K562 (cell line): Measurements from ENCODE around the gene CSF1. TPM values are rescaled to one million over a fixed set of nuclear protein-coding genes. Genes with fewer than 3 reads are reported as not detected.

Experiments
- ATAC-seq: fragments of 200-7000 bp; cut with Tn5 transposase; 3 replicates; pipeline ENCODE4 v1.9.1; 2020; ENCODE audit warnings: moderate library complexity
- BruUV-seq: library from RNA; stranded (reverse); fragments of 400-500 nt; replicated peaks from 2 replicates; lab custom pipeline; 2021; lab: Mats Ljungman, UMichigan
- CTCF ChIA-PET: fragments of 300-600 bp; formaldehyde crosslinking; extraction: SDS; loops from one replicate; lab custom pipeline; 2021; ENCODE audit warnings: low intra/inter-chr PET ratio; lab: Yijun Ruan, JAX
- POLR2A ChIA-PET: fragments of 300-600, 350-650 bp; sonication (Branson Sonifier 250); formaldehyde crosslinking; extraction: SDS; loops from one replicate; lab custom pipeline; 2021; ENCODE audit warnings: antibody characterized with exemption, inconsistent platforms; lab: Yijun Ruan, JAX
- DNase-seq, 4 experiments: peaks; one replicate each; pipeline versions ENCODE4 v3.0.0 to v3.0.0-alpha.2; 2011 to 2018; ENCODE audit warnings: low spot score in 3 of 4, mixed read lengths in 3 of 4; ENCODE audit errors: extremely low read depth in 1 of 4
- FAIRE-seq: peaks from 2 replicates; lab custom pipeline; 2011; peaks lifted over from hg19 to GRCh38; lab: Jason Lieb, UNC
- H2AFZ ChIP-seq: 2 replicates; pipeline ENCODE4 v1.6.0; 2011; ENCODE audit warnings: low read depth, low read length, control low read depth, inconsistent platforms
- H3K27ac ChIP-seq: fragments of 200-600 bp; 3 replicates; pipeline ENCODE4 v1.8.0; 2011; ENCODE audit warnings: low read depth, mild to moderate bottlenecking, control low read depth, inconsistent platforms, low read length, moderate library complexity, mixed read lengths; ENCODE audit errors: extremely low read depth
- H3K27me3 ChIP-seq, 2 experiments: fragments of 300-600 bp in 1 of 2; 2 replicates in 1 of 2; 3 replicates in 1 of 2; pipeline versions ENCODE4 v1.6.0 to v1.8.0; 2011; ENCODE audit warnings: inconsistent platforms in 2 of 2, low read length in 2 of 2, mild to moderate bottlenecking in 1 of 2, mixed read lengths in 1 of 2, moderate library complexity in 1 of 2; ENCODE audit not compliant: control insufficient read depth in 2 of 2, insufficient read depth in 2 of 2
- H3K36me3 ChIP-seq: fragments of 300-600 bp; 3 replicates; pipeline ENCODE4 v1.8.0; 2011; ENCODE audit warnings: mild to moderate bottlenecking, low read length, inconsistent platforms; ENCODE audit not compliant: control insufficient read depth, insufficient read depth
- H3K4me1 ChIP-seq, 2 experiments: fragments of 200-600 bp in 1 of 2; replicated peaks in 1 of 2; 2 replicates in 1 of 2; 3 replicates in 1 of 2; pipeline versions ENCODE4 v1.5.1 to v1.8.0; 2011; ENCODE audit warnings: inconsistent platforms in 2 of 2, low read length in 2 of 2, mild to moderate bottlenecking in 1 of 2, mixed read lengths in 1 of 2, moderate library complexity in 1 of 2; ENCODE audit not compliant: control insufficient read depth in 2 of 2, insufficient read depth in 2 of 2
- H3K4me2 ChIP-seq: 2 replicates; pipeline ENCODE4 v1.6.1; 2011; ENCODE audit warnings: low read length, control low read depth, inconsistent platforms, mixed read lengths; ENCODE audit not compliant: insufficient read depth
- H3K4me3 ChIP-seq: fragments of 200-600 bp; sonication (generic), shearing (Covaris generic); 2 replicates; pipeline ENCODE4 v1.5.1; 2016; ENCODE audit warnings: control low read depth, inconsistent platforms
- H3K79me2 ChIP-seq: fragments of 200-600 bp; 3 replicates; pipeline ENCODE4 v1.8.0; 2011; ENCODE audit warnings: low read length, inconsistent platforms; ENCODE audit not compliant: control insufficient read depth, insufficient read depth
- H3K9ac ChIP-seq, 2 experiments: 2 replicates each; pipeline versions ENCODE4 v1.6.0 to v1.6.1; 2011; ENCODE audit warnings: low read depth in 2 of 2, low read length in 2 of 2, control low read depth in 1 of 2, inconsistent platforms in 1 of 2, mild to moderate bottlenecking in 1 of 2, mixed read lengths in 1 of 2; ENCODE audit not compliant: insufficient read depth in 1 of 2
- H3K9me1 ChIP-seq: one replicate; pipeline ENCODE4 v1.6.0; 2011; ENCODE audit warnings: inconsistent platforms, mild to moderate bottlenecking, low read length, moderate library complexity; ENCODE audit not compliant: control insufficient read depth, insufficient read depth
- H3K9me3 ChIP-seq: replicated peaks from 2 replicates; pipeline ENCODE4 v1.5.1; 2011; ENCODE audit warnings: low read depth, low read length, inconsistent platforms; ENCODE audit not compliant: control insufficient read depth, insufficient read depth
- H4K20me1 ChIP-seq: replicated peaks from 2 replicates; pipeline ENCODE4 v1.6.1; 2011; ENCODE audit warnings: low read length, inconsistent platforms, mixed read lengths; ENCODE audit not compliant: control insufficient read depth, insufficient read depth
- FOXK2 ChIP-seq, 2 experiments: fragments of 450-650 bp; IDR thresholded peaks in 1 of 2; conservative IDR thresholded peaks in 1 of 2; 2 replicates each; pipeline ENCODE4 v1.6.1; 2016; ENCODE audit warnings: low read depth in 2 of 2, mild to moderate bottlenecking in 1 of 2
- FOXO4 ChIP-seq: fragments of 450-650 bp; formaldehyde crosslinking; IDR thresholded peaks from 2 replicates; pipeline ENCODE4 v1.4.0; 2020; ENCODE audit warnings: mild to moderate bottlenecking, moderate library complexity
- KDM1A ChIP-seq, 2 experiments: fragments of 450-650 bp; IDR thresholded peaks; 2 replicates each; pipeline ENCODE4 v1.6.1; 2016; ENCODE audit warnings: mild to moderate bottlenecking in 2 of 2
- LARP7 ChIP-seq: fragments of 450-650 bp; IDR thresholded peaks from 2 replicates; pipeline ENCODE4 v1.6.1; 2016
- MBD2 ChIP-seq: sonication (generic); IDR thresholded peaks from 2 replicates; pipeline ENCODE4 v1.6.1; 2016; ENCODE audit warnings: low read depth, borderline replicate concordance
- NUFIP1 ChIP-seq: fragments of 450-650 bp; IDR thresholded peaks from 2 replicates; pipeline ENCODE4 v1.6.1; 2018; ENCODE audit not compliant: partially characterized antibody
- PTTG1 ChIP-seq: fragments of 450-650 bp; IDR thresholded peaks from 2 replicates; pipeline ENCODE4 v1.6.1; 2016; ENCODE audit warnings: low read depth, mild to moderate bottlenecking, missing genetic modification characterization, missing compliant biosample characterization
- RHOXF2B ChIP-seq: fragments of 250-450 bp; sonication (Bioruptor Pico); conservative IDR thresholded peaks from 2 replicates; pipeline ENCODE4 v1.5.1; 2021
- TARDBP ChIP-seq: fragments of 450-650 bp; IDR thresholded peaks from 2 replicates; pipeline ENCODE4 v1.6.1; 2016
- ZNF561 ChIP-seq: fragments of 450-650 bp; formaldehyde crosslinking; conservative IDR thresholded peaks from 2 replicates; pipeline ENCODE4 v1.4.0; 2020; ENCODE audit warnings: mild to moderate bottlenecking, moderate library complexity
- ZNF57 ChIP-seq: fragments of 450-650 bp; formaldehyde crosslinking; IDR thresholded peaks from 2 replicates; pipeline ENCODE4 v1.4.0; 2020; ENCODE audit warnings: mild to moderate bottlenecking, moderate library complexity
- WGBS: fragments of 100-300 bp; shearing (Covaris generic); methylation state at CpG from one replicate; pipeline ENCODE4 v1.1.6; 2016; ENCODE audit warnings: low coverage, mixed read lengths; ENCODE audit not compliant: insufficient coverage; ENCODE audit errors: missing lambda C conversion rate; 5-methylcytosine and 5-hydroxymethylcytosine counted together
- in situ Hi-C: fragments of 300-500 bp; cut with MboI; formaldehyde crosslinking; loops from 4 replicates; pipeline ENCODE4 v1.15.0; 2018; ENCODE audit warnings: inconsistent platforms, mixed read lengths
- intact Hi-C: fragments of 100-400 bp; cut with micrococcal nuclease; formaldehyde crosslinking; loops from 2 replicates; pipeline ENCODE4 v1.14.2; 2022
- polyA plus RNA-seq, 8 experiments: library from polyadenylated mRNA; depleted of rRNA in 4 of 8; stranded (reverse) in 5 of 8; unstranded in 3 of 8; fragments of >200 nt; fragmentation: Nextera tagmentation in 2 of 8; fragmentation: Illumina TruSeq in 1 of 8; extraction: Ambion mirVana in 2 of 8; extraction: Trizol in 1 of 8; gene quantifications; 2 replicates each; pipeline versions ENCODE4 v1.2.1 to v1.2.3, GENCODE V29; 2011 to 2014; ENCODE audit warnings: inconsistent platforms in 1 of 8, missing spikeins in 1 of 8
- total RNA-seq, 7 experiments: library from RNA; depleted of rRNA in 6 of 7; stranded (reverse); fragments of >200 nt in 6 of 7; fragmentation: Illumina TruSeq in 2 of 7; extraction: Trizol in 2 of 7; gene quantifications; 2 replicates each; pipeline versions ENCODE4 v1.2.1 to v1.2.3, GENCODE V29; 2011 to 2021; ENCODE audit warnings: low replicate concordance in 1 of 7
- TF ChIP-seq, protein P1 (sequence below): sonication (generic); formaldehyde crosslinking; IDR thresholded peaks from 2 replicates; pipeline ENCODE4 v1.8.1; 2023; ENCODE audit warnings: missing genetic modification reagents, mild to moderate bottlenecking, borderline replicate concordance
- TF ChIP-seq, protein P2 (sequence below): fragments of 250-450 bp; sonication (Bioruptor Pico); IDR thresholded peaks from 2 replicates; pipeline ENCODE4 v1.5.0; 2020; ENCODE audit warnings: mild to moderate bottlenecking

CSF1 gene
- total and polyA plus RNA-seq, 9 of the 15 experiments (the other 6 are each of a cell fraction or from before 2014, with no cell fraction given), result 0.18 to 11.8 (median 2.8) TPM

DNA sequence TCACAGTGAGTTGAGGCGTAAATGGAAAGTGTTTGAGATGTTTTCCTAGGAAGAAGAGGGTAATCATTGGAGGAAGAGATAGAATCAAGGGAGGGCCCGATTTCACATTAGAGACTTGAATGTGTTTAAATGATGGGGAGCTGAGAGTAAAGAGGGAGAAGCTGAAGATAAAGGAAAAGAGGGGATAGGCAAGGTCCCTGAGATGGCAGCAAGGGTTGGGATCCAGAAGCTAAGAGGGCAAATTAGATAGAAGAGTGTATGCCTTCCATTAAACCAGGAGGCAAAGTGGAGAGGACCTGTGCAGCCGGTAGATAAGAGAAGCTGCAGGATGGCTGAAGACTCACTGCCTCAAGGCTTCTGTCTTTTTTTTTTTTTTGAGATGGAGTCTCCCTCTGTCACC is 21.6 kb upstream of the CSF1 start (continued):
- TF ChIP-seq, protein P1, sequence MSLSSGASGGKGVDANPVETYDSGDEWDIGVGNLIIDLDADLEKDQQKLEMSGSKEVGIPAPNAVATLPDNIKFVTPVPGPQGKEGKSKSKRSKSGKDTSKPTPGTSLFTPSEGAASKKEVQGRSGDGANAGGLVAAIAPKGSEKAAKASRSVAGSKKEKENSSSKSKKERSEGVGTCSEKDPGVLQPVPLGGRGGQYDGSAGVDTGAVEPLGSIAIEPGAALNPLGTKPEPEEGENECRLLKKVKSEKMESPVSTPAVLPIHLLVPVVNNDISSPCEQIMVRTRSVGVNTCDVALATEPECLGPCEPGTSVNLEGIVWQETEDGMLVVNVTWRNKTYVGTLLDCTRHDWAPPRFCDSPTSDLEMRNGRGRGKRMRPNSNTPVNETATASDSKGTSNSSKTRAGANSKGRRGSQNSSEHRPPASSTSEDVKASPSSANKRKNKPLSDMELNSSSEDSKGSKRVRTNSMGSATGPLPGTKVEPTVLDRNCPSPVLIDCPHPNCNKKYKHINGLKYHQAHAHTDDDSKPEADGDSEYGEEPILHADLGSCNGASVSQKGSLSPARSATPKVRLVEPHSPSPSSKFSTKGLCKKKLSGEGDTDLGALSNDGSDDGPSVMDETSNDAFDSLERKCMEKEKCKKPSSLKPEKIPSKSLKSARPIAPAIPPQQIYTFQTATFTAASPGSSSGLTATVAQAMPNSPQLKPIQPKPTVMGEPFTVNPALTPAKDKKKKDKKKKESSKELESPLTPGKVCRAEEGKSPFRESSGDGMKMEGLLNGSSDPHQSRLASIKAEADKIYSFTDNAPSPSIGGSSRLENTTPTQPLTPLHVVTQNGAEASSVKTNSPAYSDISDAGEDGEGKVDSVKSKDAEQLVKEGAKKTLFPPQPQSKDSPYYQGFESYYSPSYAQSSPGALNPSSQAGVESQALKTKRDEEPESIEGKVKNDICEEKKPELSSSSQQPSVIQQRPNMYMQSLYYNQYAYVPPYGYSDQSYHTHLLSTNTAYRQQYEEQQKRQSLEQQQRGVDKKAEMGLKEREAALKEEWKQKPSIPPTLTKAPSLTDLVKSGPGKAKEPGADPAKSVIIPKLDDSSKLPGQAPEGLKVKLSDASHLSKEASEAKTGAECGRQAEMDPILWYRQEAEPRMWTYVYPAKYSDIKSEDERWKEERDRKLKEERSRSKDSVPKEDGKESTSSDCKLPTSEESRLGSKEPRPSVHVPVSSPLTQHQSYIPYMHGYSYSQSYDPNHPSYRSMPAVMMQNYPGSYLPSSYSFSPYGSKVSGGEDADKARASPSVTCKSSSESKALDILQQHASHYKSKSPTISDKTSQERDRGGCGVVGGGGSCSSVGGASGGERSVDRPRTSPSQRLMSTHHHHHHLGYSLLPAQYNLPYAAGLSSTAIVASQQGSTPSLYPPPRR (CRISPR knock-in tag), result no peak
- no peak for TF ChIP-seq NUFIP1

GRCh38 chr1:109890115-109890953 is 20.3 kb upstream of the CSF1 start:
- Histone ChIP-seq H3K9me1 (peaks cover 3% of the 10 kb centered on the region), H3K4me2 (peak overlapping the region; percentile 12; the same call in 1 of the 2 replicates), H4K20me1 (no peaks in the 10 kb centered on the region), H2AFZ (peak overlapping the region; percentile 34; the same call in 1 of the 2 replicates), H3K4me1 (peaks cover 15 to 48% of the 10 kb centered on the region in 2 experiments), H3K27me3 (no peaks in the 10 kb centered on the region), H3K9me3 (no peaks in the 10 kb centered on the region), H3K79me2 (no peaks in the 10 kb centered on the region), H3K36me3 (no peaks in the 10 kb centered on the region), H3K9ac (no peak overlapping the region), H3K27ac (no peak overlapping the region; the same call in 2 of the 3 replicates), H3K4me3 (no peak overlapping the region)
- ATAC-seq, result peak; percentile 23; the same call in 1 of the 3 replicates
- peak; percentile 64 to 72 (median 68) for DNase-seq
- in situ Hi-C loops, result no loop called here
- intact Hi-C loops, result no loop called here
- CTCF ChIA-PET, result no interaction called here
- no peak for FAIRE-seq
- BruUV-seq, result no TSS peak
- POLR2A ChIA-PET, result interaction anchor here (0.8 to 1.3 kb wide), 4 partner anchors 9 to 269 kb away, joined by 3 to 5 read pairs (median 4); partner anchors contain the start of gene AHCYL1
- 19% methylated on average over 5 of the region's 5 CpGs for WGBS
- TF ChIP-seq, protein P2, sequence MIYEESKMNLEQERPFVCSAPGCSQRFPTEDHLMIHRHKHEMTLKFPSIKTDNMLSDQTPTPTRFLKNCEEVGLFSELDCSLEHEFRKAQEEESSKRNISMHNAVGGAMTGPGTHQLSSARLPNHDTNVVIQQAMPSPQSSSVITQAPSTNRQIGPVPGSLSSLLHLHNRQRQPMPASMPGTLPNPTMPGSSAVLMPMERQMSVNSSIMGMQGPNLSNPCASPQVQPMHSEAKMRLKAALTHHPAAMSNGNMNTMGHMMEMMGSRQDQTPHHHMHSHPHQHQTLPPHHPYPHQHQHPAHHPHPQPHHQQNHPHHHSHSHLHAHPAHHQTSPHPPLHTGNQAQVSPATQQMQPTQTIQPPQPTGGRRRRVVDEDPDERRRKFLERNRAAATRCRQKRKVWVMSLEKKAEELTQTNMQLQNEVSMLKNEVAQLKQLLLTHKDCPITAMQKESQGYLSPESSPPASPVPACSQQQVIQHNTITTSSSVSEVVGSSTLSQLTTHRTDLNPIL (CRISPR knock-in tag), result no peak
- no peak for TF ChIP-seq PTTG1 (tag)
- no peak for TF ChIP-seq FOXK2 (conservative IDR thresholded peaks at IDR 0.05 in 1 of 2, IDR thresholded peaks at IDR 0.05 in 1 of 2; ENCODE audit: low read depth in 2 of 2)
- TF ChIP-seq FOXO4, result no peak
- no peak for TF ChIP-seq ZNF57 (CRISPR knock-in tag)
- TF ChIP-seq MBD2, result no peak
- no peak for TF ChIP-seq LARP7
- TF ChIP-seq KDM1A (IDR thresholded peaks at IDR 0.05), result peak; percentile 90 to 91
- TF ChIP-seq RHOXF2B, result no peak
- no peak for TF ChIP-seq TARDBP
- TF ChIP-seq ZNF561 (CRISPR knock-in tag), result no peak
